HG03097 (cell line): Measurements from ENCODE around the gene MTHFSD.

ENCODE experiments used
- ATAC-seq: cut with Tn5 transposase; IDR thresholded peaks from one replicate; pipeline ENCODE4 v1.9.1; 2021; ENCODE audit not compliant: unreplicated experiment, low FRiP score

MTHFSD gene

DNA sequence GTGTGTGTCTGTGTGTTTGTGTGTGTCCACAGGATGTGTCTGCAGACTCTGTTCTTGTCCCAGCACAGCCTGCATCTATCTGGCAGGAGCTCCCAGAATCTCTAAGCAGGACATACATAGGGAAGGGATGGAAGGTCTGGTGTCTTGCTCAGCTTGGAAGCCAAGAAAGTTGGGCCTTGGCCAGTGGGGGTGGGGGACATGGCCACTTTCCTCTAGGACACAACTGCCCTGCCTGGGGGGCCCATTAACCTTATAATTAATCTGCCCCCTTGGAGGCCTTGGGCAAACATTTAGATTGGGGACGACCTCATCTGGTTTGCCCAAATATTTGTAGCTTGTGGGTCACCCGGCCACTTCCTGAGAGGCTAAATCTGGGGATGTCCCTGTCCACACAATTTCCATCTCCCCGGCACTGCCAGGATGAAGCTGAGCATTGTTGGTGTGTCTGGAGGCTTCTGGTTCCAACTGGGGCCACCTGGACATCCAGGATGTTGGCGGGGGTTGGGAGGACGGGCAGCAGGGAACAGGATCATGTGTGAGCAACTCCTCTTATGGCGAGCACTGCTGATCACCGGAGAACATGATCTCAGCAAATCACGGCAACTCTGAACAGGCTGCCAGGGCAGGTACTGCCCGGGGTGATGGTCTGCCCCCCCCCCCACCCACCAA, 61.9 kb downstream of the MTHFSD start:
- no peak for ATAC-seq

DNA sequence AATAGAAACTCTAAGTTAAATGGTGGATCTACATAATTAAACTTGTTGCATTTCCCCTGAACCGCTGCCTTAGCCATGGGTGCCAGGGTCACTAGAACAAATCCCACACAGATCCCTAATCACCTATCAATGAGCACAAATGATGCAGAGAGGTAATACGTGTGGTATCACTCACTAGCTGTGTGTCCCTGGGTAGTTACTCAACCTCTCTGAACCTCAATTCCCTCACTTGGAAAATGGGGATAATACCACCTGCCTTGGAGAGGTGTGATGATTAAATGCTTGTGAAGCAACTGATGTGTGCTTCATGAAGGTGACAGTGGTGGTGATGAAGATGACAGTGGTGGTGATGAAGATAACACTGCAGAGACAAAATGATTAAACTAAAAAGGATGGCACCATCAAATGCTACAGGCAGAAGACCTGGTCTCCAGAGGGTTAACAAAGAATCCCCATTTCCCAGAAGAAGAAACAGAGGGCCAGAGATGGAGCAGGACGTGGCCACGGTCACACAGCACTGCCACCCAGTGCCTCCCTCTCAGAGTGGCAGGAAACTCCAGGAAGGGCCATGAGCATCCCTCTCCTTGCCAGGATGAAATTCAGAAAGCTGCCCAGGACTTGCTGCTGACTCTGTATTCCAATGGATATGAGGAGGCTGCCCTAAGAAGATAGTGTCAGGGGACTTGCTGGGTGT, 62.6 kb downstream of the MTHFSD start:
- ATAC-seq: no peak

DNA sequence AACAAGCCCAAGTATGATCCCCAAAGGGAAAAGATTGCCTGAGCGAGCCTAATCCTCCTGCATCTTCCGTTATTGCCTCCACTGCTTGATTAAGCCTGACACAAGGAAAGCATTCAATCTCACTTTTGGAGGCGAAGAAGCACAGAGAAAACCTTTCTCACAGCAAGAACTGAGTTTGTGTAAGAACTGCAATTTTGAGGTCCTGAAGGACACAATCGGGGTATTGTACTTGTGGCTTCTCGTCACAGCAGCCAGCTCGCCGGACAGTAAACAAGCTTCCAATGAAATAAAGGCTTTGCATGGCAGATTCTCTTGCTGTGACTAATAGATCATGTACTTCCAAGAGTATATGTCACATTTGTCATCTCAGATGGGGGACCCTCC, 63.4 kb downstream of the MTHFSD start:
- ATAC-seq: no peak

- no peak for ATAC-seq
Measured at GRCh38 chr16:86490859-86491639, 64.0 kb downstream of the MTHFSD start.

DNA sequence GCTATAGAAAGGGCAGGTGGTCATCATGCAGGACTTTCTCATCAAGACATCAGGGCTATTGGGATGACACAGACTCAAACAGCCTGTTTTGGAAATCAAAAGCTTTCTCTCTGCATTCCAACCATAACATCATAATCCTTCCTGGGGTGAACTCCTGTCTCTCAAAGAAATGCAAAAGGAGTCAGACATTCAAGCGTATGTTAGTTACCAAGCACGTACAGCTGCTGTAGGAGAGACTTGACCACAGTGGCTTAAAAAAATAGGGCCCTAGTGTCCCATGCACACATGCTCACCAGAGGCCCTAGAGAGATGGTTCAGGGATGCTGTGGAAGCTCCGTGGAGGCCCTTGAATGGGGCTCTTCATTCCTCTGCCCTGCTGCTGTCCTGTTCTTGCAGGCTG, 69.3 kb downstream of the MTHFSD start:
- ATAC-seq: no peak

GRCh38 chr16:86484240-86484639, 70.8 kb downstream of the MTHFSD start:
- no peak for ATAC-seq

DNA sequence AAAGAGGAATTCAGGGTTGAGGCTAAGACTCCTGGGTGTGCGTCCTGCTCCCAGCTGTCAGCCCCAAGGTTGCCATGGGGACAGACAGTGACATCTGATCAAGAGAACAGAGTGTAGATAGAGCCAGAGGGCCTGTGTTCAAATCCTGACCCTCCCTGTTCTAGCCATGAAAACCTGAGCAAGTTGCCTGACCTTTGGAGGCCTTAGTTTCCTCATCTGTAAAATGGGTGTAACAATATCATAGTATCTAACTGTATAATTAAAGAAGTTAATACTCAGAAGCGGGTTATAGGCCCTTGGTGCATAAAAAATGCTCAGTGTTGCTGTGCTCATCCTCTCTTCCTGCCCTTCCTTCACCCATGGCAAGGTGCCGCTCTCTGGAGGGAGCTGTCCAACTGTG, 73.4 kb downstream of the MTHFSD start:
- ATAC-seq: no peak

GRCh38 chr16:86480444-86480843, 74.6 kb downstream of the MTHFSD start:
- no peak for ATAC-seq
